Adrenal gland (tissue), 5 donors: ENCODE results near the gene TCEAL1.

Experiments
- POLR2A ChIP-seq, 2 donors: fragments of 450-650 bp; IDR thresholded peaks; one replicate each; pipeline ENCODE4 v1.6.1; 2017; ENCODE audit warnings: antibody characterized with exemption in 2 of 2, mild to moderate bottlenecking in 2 of 2, moderate library complexity in 1 of 2
- TF ChIP-seq, protein P1 (sequence below), 6 experiments: fragments of 450-650 bp in 4 of 6; fragments of 200-600 bp in 2 of 6; sonication (generic) in 1 of 6; IDR thresholded peaks; 1 replicate in 5 of 6; 2 replicates in 1 of 6; pipeline versions ENCODE4 v1.5.1 to v1.8.0; 2016 to 2021; ENCODE audit warnings: antibody characterized with exemption in 6 of 6, mild to moderate bottlenecking in 2 of 6, moderate library complexity in 1 of 6
- donor health status: DM: no; HTN: no; CAD: no.

DNA sequence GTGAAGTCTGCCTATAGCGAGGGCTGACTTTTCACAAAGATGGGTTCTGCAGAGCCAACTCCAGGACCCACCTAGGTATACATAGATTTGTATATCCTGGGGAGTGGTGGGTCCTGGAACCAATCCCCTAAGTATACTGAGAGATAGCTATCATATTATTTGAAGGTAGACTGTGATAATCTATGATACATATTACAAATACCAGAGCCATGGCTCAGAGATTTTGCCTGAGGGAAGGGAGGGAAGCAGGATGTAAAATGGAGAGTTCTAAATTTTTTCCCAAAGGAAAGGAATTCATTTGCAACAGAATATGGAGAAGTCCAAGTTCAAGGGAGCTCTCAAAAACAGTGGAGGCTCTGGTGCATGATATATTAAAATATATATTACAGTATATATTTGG lies 13.8 kb upstream of the TCEAL1 start:
- TF ChIP-seq, protein P1, sequence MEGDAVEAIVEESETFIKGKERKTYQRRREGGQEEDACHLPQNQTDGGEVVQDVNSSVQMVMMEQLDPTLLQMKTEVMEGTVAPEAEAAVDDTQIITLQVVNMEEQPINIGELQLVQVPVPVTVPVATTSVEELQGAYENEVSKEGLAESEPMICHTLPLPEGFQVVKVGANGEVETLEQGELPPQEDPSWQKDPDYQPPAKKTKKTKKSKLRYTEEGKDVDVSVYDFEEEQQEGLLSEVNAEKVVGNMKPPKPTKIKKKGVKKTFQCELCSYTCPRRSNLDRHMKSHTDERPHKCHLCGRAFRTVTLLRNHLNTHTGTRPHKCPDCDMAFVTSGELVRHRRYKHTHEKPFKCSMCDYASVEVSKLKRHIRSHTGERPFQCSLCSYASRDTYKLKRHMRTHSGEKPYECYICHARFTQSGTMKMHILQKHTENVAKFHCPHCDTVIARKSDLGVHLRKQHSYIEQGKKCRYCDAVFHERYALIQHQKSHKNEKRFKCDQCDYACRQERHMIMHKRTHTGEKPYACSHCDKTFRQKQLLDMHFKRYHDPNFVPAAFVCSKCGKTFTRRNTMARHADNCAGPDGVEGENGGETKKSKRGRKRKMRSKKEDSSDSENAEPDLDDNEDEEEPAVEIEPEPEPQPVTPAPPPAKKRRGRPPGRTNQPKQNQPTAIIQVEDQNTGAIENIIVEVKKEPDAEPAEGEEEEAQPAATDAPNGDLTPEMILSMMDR (IDR thresholded peaks at IDR 0.05) = no peak
- TF ChIP-seq POLR2A (IDR thresholded peaks at IDR 0.05) = no peak
